K562 (cell line): ENCODE data around the gene BRAF. TPM values are rescaled to one million over a fixed set of nuclear protein-coding genes. Genes with fewer than 3 reads are reported as not detected.
A peak's percentile ranks its signal among the peaks of the same experiment; 100 is the strongest.

Experiments
- BRD9 ChIP-seq: fragments of 450-650 bp; IDR thresholded peaks from 2 replicates; pipeline ENCODE4 v1.6.1; 2018; ENCODE audit warnings: low read depth; ENCODE audit not compliant: partially characterized antibody
- DPF2 ChIP-seq: fragments of 450-650 bp; IDR thresholded peaks from 2 replicates; pipeline ENCODE4 v1.6.1; 2016
- ESRRB ChIP-seq: fragments of 250-450 bp; sonication (Bioruptor Pico); IDR thresholded peaks from 2 replicates; pipeline ENCODE4 v1.5.0; 2020; ENCODE audit warnings: mild to moderate bottlenecking, moderate library complexity, borderline replicate concordance
- HDGF ChIP-seq: fragments of 450-650 bp; IDR thresholded peaks from 2 replicates; pipeline ENCODE4 v1.6.1; 2016
- KAT2B ChIP-seq: IDR thresholded peaks from one replicate; pipeline ENCODE4 v1.6.1; 2012; ENCODE audit warnings: low read depth, mild to moderate bottlenecking, control low read depth, inconsistent platforms, low read length, moderate library complexity
- LARP7 ChIP-seq: fragments of 450-650 bp; IDR thresholded peaks from 2 replicates; pipeline ENCODE4 v1.6.1; 2016
- MEIS2 ChIP-seq: fragments of 450-650 bp; IDR thresholded peaks from 2 replicates; pipeline ENCODE4 v1.6.1; 2014; ENCODE audit warnings: mild to moderate bottlenecking; ENCODE audit not compliant: partially characterized antibody
- MIER1 ChIP-seq: fragments of 450-650 bp; IDR thresholded peaks from 2 replicates; pipeline ENCODE4 v1.6.1; 2016; ENCODE audit warnings: antibody characterized with exemption, mild to moderate bottlenecking, low read depth
- PHTF2 ChIP-seq: fragments of 250-450 bp; sonication (Bioruptor Pico); IDR thresholded peaks from 2 replicates; pipeline ENCODE4 v1.5.0; 2021; ENCODE audit warnings: mild to moderate bottlenecking
- RAD51 ChIP-seq: fragments of 450-650 bp; IDR thresholded peaks from 2 replicates; pipeline ENCODE4 v1.7.1; 2016; ENCODE audit warnings: low read depth, mild to moderate bottlenecking, borderline replicate concordance
- RCOR1 ChIP-seq, 2 experiments: IDR thresholded peaks; 2 replicates each; pipeline ENCODE4 v1.6.1; 2012; ENCODE audit warnings: low read depth in 2 of 2, low read length in 2 of 2, borderline replicate concordance in 1 of 2, improper control_type of control experiment in 1 of 2
- SMARCE1 ChIP-seq: fragments of 450-650 bp; IDR thresholded peaks from 2 replicates; pipeline ENCODE4 v1.7.1; 2016; ENCODE audit warnings: mild to moderate bottlenecking
- SNIP1 ChIP-seq: fragments of 450-650 bp; IDR thresholded peaks from 2 replicates; pipeline ENCODE4 v1.7.1; 2017; ENCODE audit warnings: low read depth, mild to moderate bottlenecking
- SOX6 ChIP-seq: fragments of 450-650 bp; IDR thresholded peaks from 2 replicates; pipeline ENCODE4 v1.6.1; 2014; ENCODE audit warnings: mild to moderate bottlenecking
- TAL1 ChIP-seq: fragments of 450-650 bp; IDR thresholded peaks from 2 replicates; pipeline ENCODE4 v1.6.1; 2016; ENCODE audit warnings: mild to moderate bottlenecking
- ZNF263 ChIP-seq: sonication (generic); formaldehyde crosslinking; IDR thresholded peaks from 2 replicates; pipeline ENCODE4 v1.8.0; 2022; ENCODE audit warnings: mild to moderate bottlenecking, missing genetic modification reagents, borderline replicate concordance
- ZNF347 ChIP-seq: fragments of 450-650 bp; formaldehyde crosslinking; IDR thresholded peaks from 2 replicates; pipeline ENCODE4 v1.4.0; 2020; ENCODE audit warnings: low read depth, mild to moderate bottlenecking, moderate library complexity
- polyA plus RNA-seq, 8 experiments: library from polyadenylated mRNA; depleted of rRNA in 4 of 8; stranded (reverse) in 5 of 8; unstranded in 3 of 8; fragments of >200 nt; fragmentation: Nextera tagmentation in 2 of 8; fragmentation: Illumina TruSeq in 1 of 8; extraction: Ambion mirVana in 2 of 8; extraction: Trizol in 1 of 8; gene quantifications; 2 replicates each; pipeline versions ENCODE4 v1.2.1 to v1.2.3, GENCODE V29; 2011 to 2014; ENCODE audit warnings: inconsistent platforms in 1 of 8, missing spikeins in 1 of 8
- total RNA-seq, 7 experiments: library from RNA; depleted of rRNA in 6 of 7; stranded (reverse); fragments of >200 nt in 6 of 7; fragmentation: Illumina TruSeq in 2 of 7; extraction: Trizol in 2 of 7; gene quantifications; 2 replicates each; pipeline versions ENCODE4 v1.2.1 to v1.2.3, GENCODE V29; 2011 to 2021; ENCODE audit warnings: low replicate concordance in 1 of 7
- TF ChIP-seq, protein P1 (sequence below): IDR thresholded peaks from 2 replicates; pipeline ENCODE4 v1.6.1; 2016; ENCODE audit warnings: missing genetic modification characterization, missing compliant biosample characterization
- TF ChIP-seq, protein P2 (sequence below): IDR thresholded peaks from 3 replicates; pipeline ENCODE4 v1.6.1; 2011; ENCODE audit warnings: borderline replicate concordance, mild to moderate bottlenecking, moderate library complexity; ENCODE audit not compliant: insufficient read length; ENCODE audit errors: extremely low read depth
- TF ChIP-seq, protein P3 (sequence below): fragments of 250-450 bp; sonication (Bioruptor Pico); IDR thresholded peaks from 2 replicates; pipeline ENCODE4 v1.4.0; 2020; ENCODE audit warnings: mild to moderate bottlenecking
- TF ChIP-seq, protein P4 (sequence below): fragments of 450-650 bp; formaldehyde crosslinking; conservative IDR thresholded peaks from 2 replicates; pipeline ENCODE4 v1.4.0; 2022; ENCODE audit warnings: mild to moderate bottlenecking, missing genetic modification characterization
- TF ChIP-seq, protein P5 (sequence below): fragments of 250-450 bp; sonication (Bioruptor Pico); IDR thresholded peaks from 2 replicates; pipeline ENCODE4 v1.8.0; 2022; ENCODE audit warnings: moderate library complexity, mild to moderate bottlenecking, inconsistent platforms

Gene BRAF
- total and polyA plus RNA-seq, 9 of the 15 experiments (the other 6 are each of a cell fraction or from before 2014, with no cell fraction given), result 3.6 to 38.3 (median 21.9) TPM

DNA sequence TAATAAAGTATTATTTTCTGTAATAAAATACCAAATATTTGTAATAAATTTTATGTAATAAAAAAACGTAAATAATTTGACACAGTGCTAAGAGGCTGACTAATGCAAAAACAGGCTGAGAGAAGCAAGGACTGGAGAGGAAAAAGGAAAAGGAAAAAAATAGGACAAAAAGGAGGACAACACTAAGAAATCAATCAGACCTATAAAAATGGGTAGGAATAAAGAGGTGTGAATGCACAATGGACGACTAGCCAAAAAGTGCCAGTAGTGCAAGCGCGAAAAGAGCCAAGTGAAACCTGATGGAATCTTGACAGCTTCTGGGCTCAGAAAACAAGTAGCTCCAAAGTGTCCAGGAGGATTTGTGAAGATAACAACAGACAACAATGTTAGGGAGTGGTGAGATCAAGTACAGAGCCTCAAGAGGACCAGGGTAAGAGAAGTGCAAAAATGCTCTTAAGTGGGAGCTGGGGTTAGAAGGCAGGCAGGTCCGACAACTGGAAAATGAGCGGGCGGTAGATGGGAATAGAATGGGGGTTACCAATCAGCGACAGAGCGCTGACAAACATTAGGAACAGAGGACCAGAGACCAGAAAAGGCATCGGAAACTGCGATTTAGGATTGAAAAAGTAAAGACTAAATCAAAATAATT is 1.2 kb downstream of the BRAF start (continued):
- TF ChIP-seq RCOR1 (IDR thresholded peaks at IDR 0.05; ENCODE audit: borderline replicate concordance in 1 of 2, low read depth in 2 of 2, low read length in 2 of 2), result no peak
- TF ChIP-seq, protein P1, sequence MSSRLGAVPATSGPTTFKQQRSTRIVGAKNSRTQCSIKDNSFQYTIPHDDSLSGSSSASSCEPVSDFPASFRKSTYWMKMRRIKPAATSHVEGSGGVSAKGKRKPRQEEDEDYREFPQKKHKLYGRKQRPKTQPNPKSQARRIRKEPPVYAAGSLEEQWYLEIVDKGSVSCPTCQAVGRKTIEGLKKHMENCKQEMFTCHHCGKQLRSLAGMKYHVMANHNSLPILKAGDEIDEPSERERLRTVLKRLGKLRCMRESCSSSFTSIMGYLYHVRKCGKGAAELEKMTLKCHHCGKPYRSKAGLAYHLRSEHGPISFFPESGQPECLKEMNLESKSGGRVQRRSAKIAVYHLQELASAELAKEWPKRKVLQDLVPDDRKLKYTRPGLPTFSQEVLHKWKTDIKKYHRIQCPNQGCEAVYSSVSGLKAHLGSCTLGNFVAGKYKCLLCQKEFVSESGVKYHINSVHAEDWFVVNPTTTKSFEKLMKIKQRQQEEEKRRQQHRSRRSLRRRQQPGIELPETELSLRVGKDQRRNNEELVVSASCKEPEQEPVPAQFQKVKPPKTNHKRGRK (tag), result no peak; the same call in 1 of the 2 replicates
- TF ChIP-seq SNIP1, result peak; percentile 47; the same call in 1 of the 2 replicates
- 0 out of 2 replicates have a peak, but pooled peaks have one; percentile 33 for TF ChIP-seq SMARCE1
- TF ChIP-seq BRD9, result no peak
- TF ChIP-seq, protein P2, sequence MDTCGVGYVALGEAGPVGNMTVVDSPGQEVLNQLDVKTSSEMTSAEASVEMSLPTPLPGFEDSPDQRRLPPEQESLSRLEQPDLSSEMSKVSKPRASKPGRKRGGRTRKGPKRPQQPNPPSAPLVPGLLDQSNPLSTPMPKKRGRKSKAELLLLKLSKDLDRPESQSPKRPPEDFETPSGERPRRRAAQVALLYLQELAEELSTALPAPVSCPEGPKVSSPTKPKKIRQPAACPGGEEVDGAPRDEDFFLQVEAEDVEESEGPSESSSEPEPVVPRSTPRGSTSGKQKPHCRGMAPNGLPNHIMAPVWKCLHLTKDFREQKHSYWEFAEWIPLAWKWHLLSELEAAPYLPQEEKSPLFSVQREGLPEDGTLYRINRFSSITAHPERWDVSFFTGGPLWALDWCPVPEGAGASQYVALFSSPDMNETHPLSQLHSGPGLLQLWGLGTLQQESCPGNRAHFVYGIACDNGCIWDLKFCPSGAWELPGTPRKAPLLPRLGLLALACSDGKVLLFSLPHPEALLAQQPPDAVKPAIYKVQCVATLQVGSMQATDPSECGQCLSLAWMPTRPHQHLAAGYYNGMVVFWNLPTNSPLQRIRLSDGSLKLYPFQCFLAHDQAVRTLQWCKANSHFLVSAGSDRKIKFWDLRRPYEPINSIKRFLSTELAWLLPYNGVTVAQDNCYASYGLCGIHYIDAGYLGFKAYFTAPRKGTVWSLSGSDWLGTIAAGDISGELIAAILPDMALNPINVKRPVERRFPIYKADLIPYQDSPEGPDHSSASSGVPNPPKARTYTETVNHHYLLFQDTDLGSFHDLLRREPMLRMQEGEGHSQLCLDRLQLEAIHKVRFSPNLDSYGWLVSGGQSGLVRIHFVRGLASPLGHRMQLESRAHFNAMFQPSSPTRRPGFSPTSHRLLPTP, result no peak
- 0 out of 2 replicates have a peak, but pooled peaks have one; percentile 54 for TF ChIP-seq MIER1
- 0 out of 2 replicates have a peak, but pooled peaks have one; percentile 42 for TF ChIP-seq DPF2
- no peak for TF ChIP-seq RAD51
- TF ChIP-seq, protein P3, sequence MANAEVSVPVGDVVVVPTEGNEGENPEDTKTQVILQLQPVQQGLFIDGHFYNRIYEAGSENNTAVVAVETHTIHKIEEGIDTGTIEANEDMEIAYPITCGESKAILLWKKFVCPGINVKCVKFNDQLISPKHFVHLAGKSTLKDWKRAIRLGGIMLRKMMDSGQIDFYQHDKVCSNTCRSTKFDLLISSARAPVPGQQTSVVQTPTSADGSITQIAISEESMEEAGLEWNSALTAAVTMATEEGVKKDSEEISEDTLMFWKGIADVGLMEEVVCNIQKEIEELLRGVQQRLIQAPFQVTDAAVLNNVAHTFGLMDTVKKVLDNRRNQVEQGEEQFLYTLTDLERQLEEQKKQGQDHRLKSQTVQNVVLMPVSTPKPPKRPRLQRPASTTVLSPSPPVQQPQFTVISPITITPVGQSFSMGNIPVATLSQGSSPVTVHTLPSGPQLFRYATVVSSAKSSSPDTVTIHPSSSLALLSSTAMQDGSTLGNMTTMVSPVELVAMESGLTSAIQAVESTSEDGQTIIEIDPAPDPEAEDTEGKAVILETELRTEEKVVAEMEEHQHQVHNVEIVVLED, result no peak
- no peak for TF ChIP-seq KAT2B
- TF ChIP-seq ZNF347 (CRISPR knock-in tag), result no peak
- no peak for TF ChIP-seq ESRRB (CRISPR knock-in tag)
- peak; percentile 3; the same call in 1 of the 2 replicates for TF ChIP-seq TAL1
- TF ChIP-seq PHTF2 (CRISPR knock-in tag), result no peak
- TF ChIP-seq, protein P4, sequence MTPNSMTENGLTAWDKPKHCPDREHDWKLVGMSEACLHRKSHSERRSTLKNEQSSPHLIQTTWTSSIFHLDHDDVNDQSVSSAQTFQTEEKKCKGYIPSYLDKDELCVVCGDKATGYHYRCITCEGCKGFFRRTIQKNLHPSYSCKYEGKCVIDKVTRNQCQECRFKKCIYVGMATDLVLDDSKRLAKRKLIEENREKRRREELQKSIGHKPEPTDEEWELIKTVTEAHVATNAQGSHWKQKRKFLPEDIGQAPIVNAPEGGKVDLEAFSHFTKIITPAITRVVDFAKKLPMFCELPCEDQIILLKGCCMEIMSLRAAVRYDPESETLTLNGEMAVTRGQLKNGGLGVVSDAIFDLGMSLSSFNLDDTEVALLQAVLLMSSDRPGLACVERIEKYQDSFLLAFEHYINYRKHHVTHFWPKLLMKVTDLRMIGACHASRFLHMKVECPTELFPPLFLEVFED, result no peak
- peak; percentile 59; the same call in 1 of the 2 replicates for TF ChIP-seq LARP7
- TF ChIP-seq MEIS2, result peak; percentile 61
- 0 out of 2 replicates have a peak, but pooled peaks have one; percentile 8 for TF ChIP-seq SOX6
- TF ChIP-seq ZNF263, result no peak
- TF ChIP-seq, protein P5, sequence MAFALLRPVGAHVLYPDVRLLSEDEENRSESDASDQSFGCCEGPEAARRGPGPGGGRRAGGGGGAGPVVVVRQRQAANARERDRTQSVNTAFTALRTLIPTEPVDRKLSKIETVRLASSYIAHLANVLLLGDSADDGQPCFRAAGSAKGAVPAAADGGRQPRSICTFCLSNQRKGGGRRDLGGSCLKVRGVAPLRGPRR (CRISPR knock-in tag), result no peak
- peak; percentile 31; the same call in 1 of the 2 replicates for TF ChIP-seq HDGF
